Omental fat pad (tissue), 4 donors: ENCODE data around the gene NEK2. TPM values are rescaled to one million over a fixed set of nuclear protein-coding genes. Genes with fewer than 3 reads are reported as not detected.
"Not testable (repeated sequence)": the region's sequence is repeated elsewhere in the genome, so short reads cannot be mapped to it uniquely, and the experiment has no call there.

ENCODE experiments used
- ATAC-seq: fragments of 150-250 bp; one replicate; pipeline ENCODE4 v1.9.1; 2016; ENCODE audit warnings: mild to moderate bottlenecking, moderate library complexity; ENCODE audit not compliant: low FRiP score
- DNase-seq: peaks from one replicate; pipeline ENCODE4 v3.0.0-alpha.2; 2019; ENCODE audit warnings: low spot score
- CTCF ChIP-seq, 3 donors: fragments of 450-650 bp; IDR thresholded peaks; one replicate each; pipeline ENCODE4 v1.5.1; 2016 to 2017; ENCODE audit warnings: antibody characterized with exemption in 3 of 3, mild to moderate bottlenecking in 3 of 3, moderate library complexity in 2 of 3
- total RNA-seq, 4 donors: library from RNA; depleted of rRNA; stranded (reverse); fragments of >200 nt; gene quantifications; one replicate each; pipeline ENCODE4 v1.1.0, GENCODE V29; 2016

Gene NEK2
- total RNA-seq, 4 donors from 2014 or later, result 0.47 to 0.60 TPM; not detected in 2

- TF ChIP-seq CTCF (IDR thresholded peaks at IDR 0.05), result no peak
- DNase-seq (no peak), ATAC-seq (no peak)
These were observed 38.4 kb downstream of the NEK2 start for GRCh38 chr1:211637066-211637465.

DNA sequence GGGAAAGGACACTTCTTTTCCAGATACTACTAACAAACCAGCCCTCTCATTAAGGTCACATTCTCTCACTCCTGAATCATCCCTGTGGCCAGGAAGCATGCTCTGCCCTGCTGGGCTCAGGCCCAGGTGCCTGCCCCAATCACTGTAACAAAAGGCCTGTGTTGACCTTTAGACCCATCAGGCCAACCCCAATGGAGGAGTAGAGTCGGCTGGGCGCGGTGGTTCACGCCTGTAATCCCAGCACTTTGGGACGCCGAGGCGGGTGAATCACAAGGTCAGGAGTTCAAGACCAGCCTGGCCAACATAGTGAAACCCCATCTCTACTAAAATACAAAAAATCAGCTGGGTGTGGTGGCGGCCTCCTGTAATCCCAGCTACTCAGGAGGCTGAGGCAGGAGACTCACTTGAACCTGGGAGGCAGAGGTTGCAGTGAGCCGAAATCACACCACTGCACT, 38.8 kb downstream of the NEK2 start:
- not testable (repeated sequence) for ATAC-seq, DNase-seq

GRCh38 chr1:211635597-211636205, 39.7 kb downstream of the NEK2 start:
- DNase-seq, result no peak
- no peak for TF ChIP-seq CTCF (IDR thresholded peaks at IDR 0.05)
- ATAC-seq, result no peak

GRCh38 chr1:211634931-211635330, 40.5 kb downstream of the NEK2 start:
- ATAC-seq (no peak), DNase-seq (no peak)
- no peak for TF ChIP-seq CTCF (IDR thresholded peaks at IDR 0.05)

- no peak for TF ChIP-seq CTCF (IDR thresholded peaks at IDR 0.05)
- DNase-seq (no peak), ATAC-seq (no peak)
These were observed 41.0 kb downstream of the NEK2 start for GRCh38 chr1:211634461-211634860.

- TF ChIP-seq CTCF (IDR thresholded peaks at IDR 0.05), result no peak
- no peak for ATAC-seq
- no peak for DNase-seq
These were observed 41.9 kb downstream of the NEK2 start for GRCh38 chr1:211633524-211633846.

DNA sequence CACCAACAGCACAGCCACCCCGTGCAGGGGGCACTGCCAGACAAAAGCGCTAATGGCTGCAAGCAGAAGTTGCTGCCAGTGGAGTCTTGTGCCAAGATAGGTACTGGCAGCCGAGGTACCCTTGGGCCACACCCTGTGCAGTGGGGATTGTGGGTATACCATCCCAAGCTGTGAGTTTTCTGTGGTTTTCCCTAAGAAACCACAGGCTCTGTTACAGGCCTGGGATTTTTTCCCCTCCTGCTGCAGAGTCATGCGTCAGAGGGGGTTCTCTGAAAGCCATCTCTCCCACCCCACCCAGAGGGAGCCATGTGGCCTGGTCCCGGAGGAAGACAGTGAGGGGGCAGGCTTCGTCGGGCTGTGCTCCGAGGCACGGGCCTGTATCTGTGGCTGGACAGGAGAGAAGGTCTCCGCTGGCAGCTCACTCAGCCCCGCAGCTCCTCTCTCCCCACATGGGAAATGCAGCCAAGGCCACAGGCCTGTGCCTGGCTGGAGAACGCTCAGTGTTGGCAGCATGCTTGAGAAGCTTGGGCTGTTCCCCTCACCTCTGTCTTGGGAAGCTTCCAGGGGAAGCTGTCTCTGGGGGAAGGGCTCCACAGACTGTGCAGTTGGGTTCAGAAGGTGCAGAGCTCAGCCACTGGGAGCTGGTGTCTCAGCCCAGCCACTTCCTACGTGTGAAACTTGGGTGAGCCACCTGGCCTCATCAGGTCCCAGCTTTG, 42.5 kb downstream of the NEK2 start:
- no peak for TF ChIP-seq CTCF (IDR thresholded peaks at IDR 0.05)
- ATAC-seq, result peak; percentile 31
- DNase-seq, result no peak
